HEK293 (cell line): ENCODE measurements around the gene ITPRIPL2.

Source experiments
- CTCF ChIP-seq: fragments of 450-650 bp; formaldehyde crosslinking; IDR thresholded peaks from 2 replicates; pipeline ENCODE4 v1.5.1; 2016; ENCODE audit warnings: missing biosample characterization, missing genetic modification characterization
- TSHZ1 ChIP-seq: fragments of 450-650 bp; formaldehyde crosslinking; IDR thresholded peaks from 2 replicates; pipeline ENCODE4 v1.5.1; 2016; ENCODE audit warnings: missing biosample characterization, missing genetic modification characterization, borderline replicate concordance
- ZBTB26 ChIP-seq: fragments of 450-650 bp; formaldehyde crosslinking; optimal IDR thresholded peaks from 2 replicates; pipeline ENCODE3; 2016; ENCODE audit warnings: missing biosample characterization, mild to moderate bottlenecking, missing genetic modification characterization
- ZFHX2 ChIP-seq: fragments of 450-650 bp; formaldehyde crosslinking; conservative IDR thresholded peaks from 2 replicates; pipeline ENCODE4 v1.5.1; 2016; ENCODE audit warnings: missing biosample characterization, missing genetic modification characterization
- ZNF416 ChIP-seq: fragments of 450-650 bp; formaldehyde crosslinking; IDR thresholded peaks from 2 replicates; pipeline ENCODE4 v1.5.1; 2016; ENCODE audit warnings: missing biosample characterization, missing genetic modification characterization
- ZNF449 ChIP-seq: fragments of 450-650 bp; formaldehyde crosslinking; IDR thresholded peaks from 2 replicates; pipeline ENCODE4 v1.5.1; 2017; ENCODE audit warnings: missing biosample characterization, mild to moderate bottlenecking, missing genetic modification characterization, moderate library complexity
- ZNF544 ChIP-seq: fragments of 450-650 bp; formaldehyde crosslinking; IDR thresholded peaks from 2 replicates; pipeline ENCODE4 v1.5.0; 2017; ENCODE audit warnings: missing biosample characterization, missing genetic modification characterization
- ZNF670 ChIP-seq: fragments of 450-650 bp; formaldehyde crosslinking; IDR thresholded peaks from 2 replicates; pipeline ENCODE4 v1.5.1; 2016; ENCODE audit warnings: missing biosample characterization, missing genetic modification characterization, low read depth
- ZNF777 ChIP-seq: fragments of 450-650 bp; formaldehyde crosslinking; IDR thresholded peaks from 2 replicates; pipeline ENCODE4 v1.5.1; 2017; ENCODE audit warnings: missing biosample characterization, missing genetic modification characterization, borderline replicate concordance

- TF ChIP-seq ZNF670 (tag by site-specific recombination) (no peak), ZBTB26 (tag by site-specific recombination) (peak; percentile 17), ZFHX2 (no peak), ZNF544 (tag by site-specific recombination) (no peak), CTCF (tag by site-specific recombination) (no peak), ZNF449 (peak; percentile 24; the same call in 1 of the 2 replicates), ZNF777 (tag by site-specific recombination) (no peak), TSHZ1 (tag by site-specific recombination) (peak; percentile 96), ZNF416 (tag by site-specific recombination) (no peak)
Observed at GRCh38 chr16:19102187-19102872, 11.4 kb upstream of the ITPRIPL2 start.
